Immature natural killer cell (primary cell): ENCODE results near the gene EZH2. TPM values are rescaled to one million over a fixed set of nuclear protein-coding genes. Genes with fewer than 3 reads are reported as not detected.

Source experiments
- DNase-seq, 3 donors: peaks; one replicate each; pipeline ENCODE4 v3.0.0; 2022; ENCODE audit warnings: mixed read lengths in 1 of 3
- H3K27ac Mint-ChIP-seq, 6 donors: one replicate each; pipeline ENCODE4 v1.8.0; 2020; ENCODE audit warnings: mixed read lengths in 6 of 6, mild to moderate bottlenecking in 5 of 6, inconsistent platforms in 4 of 6, moderate library complexity in 3 of 6
- H3K27me3 Mint-ChIP-seq, 3 donors: one replicate each; pipeline ENCODE4 v1.8.0; 2020 to 2021; ENCODE audit warnings: low read depth in 3 of 3, mild to moderate bottlenecking in 3 of 3, mixed read lengths in 3 of 3, moderate library complexity in 3 of 3, inconsistent platforms in 1 of 3
- H3K36me3 Mint-ChIP-seq, 3 donors: one replicate each; pipeline ENCODE4 v1.8.0; 2020; ENCODE audit warnings: mixed read lengths in 3 of 3, inconsistent platforms in 2 of 3, mild to moderate bottlenecking in 2 of 3
- H3K4me1 Mint-ChIP-seq, 2 donors: one replicate each; pipeline ENCODE4 v1.8.0; 2020; ENCODE audit warnings: inconsistent platforms in 2 of 2, mild to moderate bottlenecking in 2 of 2, mixed read lengths in 2 of 2, moderate library complexity in 1 of 2
- H3K4me3 Mint-ChIP-seq, 5 donors: one replicate each; pipeline ENCODE4 v1.8.0; 2020; ENCODE audit warnings: mild to moderate bottlenecking in 5 of 5, mixed read lengths in 5 of 5, inconsistent platforms in 3 of 5, moderate library complexity in 3 of 5
- H3K9me3 Mint-ChIP-seq, 6 donors: one replicate each; pipeline ENCODE4 v1.8.0; 2020; ENCODE audit warnings: mild to moderate bottlenecking in 6 of 6, mixed read lengths in 6 of 6, inconsistent platforms in 4 of 6, moderate library complexity in 3 of 6
- polyA plus RNA-seq, 3 donors: library from polyadenylated mRNA; unstranded; fragments of 300-500 nt; fragmentation: Illumina TruSeq; gene quantifications; one replicate each; pipeline ENCODE4 v1.2.3, GENCODE V29; 2021

EZH2 gene
- polyA plus RNA-seq, 3 donors from 2014 or later: 5.0 to 9.5 (median 6.6) TPM

- no peak overlapping the region for H3K4me3 Mint-ChIP-seq
- no peak for DNase-seq
- H3K27ac Mint-ChIP-seq: no peak overlapping the region
- H3K27me3 Mint-ChIP-seq: no peaks in the 10 kb centered on the region
- peaks cover 31 to 52% (median 39%) of the 10 kb centered on the region in 3 donors for H3K36me3 Mint-ChIP-seq
- no peaks in the 10 kb centered on the region for H3K9me3 Mint-ChIP-seq
- peaks cover 0 to 8% of the 10 kb centered on the region in 2 donors for H3K4me1 Mint-ChIP-seq
Observed at GRCh38 chr7:148783801-148784527, 100.1 kb downstream of the EZH2 start.

- no peak overlapping the region for H3K4me3 Mint-ChIP-seq
- DNase-seq: no peak
- H3K9me3 Mint-ChIP-seq: no peaks in the 10 kb centered on the region
- H3K4me1 Mint-ChIP-seq: peaks cover 2 to 16% of the 10 kb centered on the region in 2 donors
- H3K36me3 Mint-ChIP-seq: peaks cover 25 to 50% (median 39%) of the 10 kb centered on the region in 3 donors
- H3K27ac Mint-ChIP-seq: no peak overlapping the region
- H3K27me3 Mint-ChIP-seq: no peaks in the 10 kb centered on the region
Observed at GRCh38 chr7:148782757-148783456, 101.2 kb downstream of the EZH2 start.

GRCh38 chr7:148774471-148774870 is 109.6 kb downstream of the EZH2 start:
- Mint-ChIP-seq H3K9me3 (no peaks in the 10 kb centered on the region), H3K27me3 (no peaks in the 10 kb centered on the region), H3K4me3 (peak overlapping the region in 4 of 5 donors; percentile 11 to 83 (median 26)), H3K36me3 (peaks cover 10 to 37% (median 11%) of the 10 kb centered on the region in 3 donors), H3K27ac (peak overlapping the region; percentile 85 to 95 (median 91)), H3K4me1 (peaks cover 55 to 65% of the 10 kb centered on the region in 2 donors)
- DNase-seq: no peak

- peaks cover 55 to 59% of the 10 kb centered on the region in 2 donors for H3K4me1 Mint-ChIP-seq
- H3K9me3 Mint-ChIP-seq: no peaks in the 10 kb centered on the region
- peak overlapping the region; percentile 85 to 95 (median 91) for H3K27ac Mint-ChIP-seq
- no peaks in the 10 kb centered on the region for H3K27me3 Mint-ChIP-seq
- peak overlapping the region; percentile 70 to 87 (median 83) for H3K4me3 Mint-ChIP-seq
- peaks cover 7 to 31% (median 11%) of the 10 kb centered on the region in 3 donors for H3K36me3 Mint-ChIP-seq
- DNase-seq: peak; percentile 62 to 73 (median 72)
Observed at GRCh38 chr7:148773334-148773733, 110.8 kb downstream of the EZH2 start.

GRCh38 chr7:148772297-148773089 is 111.6 kb downstream of the EZH2 start:
- H3K36me3 Mint-ChIP-seq: peaks cover 5 to 34% (median 15%) of the 10 kb centered on the region in 3 donors

GRCh38 chr7:148770004-148770403 is 114.1 kb downstream of the EZH2 start:
- no peaks in the 10 kb centered on the region for H3K27me3 Mint-ChIP-seq
- DNase-seq: no peak
- no peak overlapping the region for H3K4me3 Mint-ChIP-seq
- H3K27ac Mint-ChIP-seq: no peak overlapping the region
- no peaks in the 10 kb centered on the region for H3K9me3 Mint-ChIP-seq
- H3K36me3 Mint-ChIP-seq: peaks cover 5 to 29% (median 13%) of the 10 kb centered on the region in 3 donors
- peaks cover 33 to 35% of the 10 kb centered on the region in 2 donors for H3K4me1 Mint-ChIP-seq

More at GRCh38 chr7:148772297-148773089, 111.6 kb downstream of the EZH2 start:
- Mint-ChIP-seq H3K4me1 (peaks cover 53 to 56% of the 10 kb centered on the region in 2 donors), H3K27me3 (no peaks in the 10 kb centered on the region), H3K27ac (peak overlapping the region; percentile 85 to 95 (median 91)), H3K9me3 (no peaks in the 10 kb centered on the region), H3K4me3 (peak overlapping the region; percentile 70 to 87 (median 83))
- DNase-seq: no peak

GRCh38 chr7:148763622-148764021 is 120.5 kb downstream of the EZH2 start:
- Mint-ChIP-seq H3K4me1 (no peaks in the 10 kb centered on the region), H3K9me3 (no peaks in the 10 kb centered on the region), H3K27ac (peak overlapping the region in 1 of 6 donors; percentile 39), H3K27me3 (no peaks in the 10 kb centered on the region), H3K36me3 (peaks cover 4 to 29% (median 14%) of the 10 kb centered on the region in 3 donors), H3K4me3 (no peak overlapping the region)
- no peak for DNase-seq

GRCh38 chr7:148761499-148762278 is 122.4 kb downstream of the EZH2 start:
- H3K9me3 Mint-ChIP-seq: no peaks in the 10 kb centered on the region
- no peak for DNase-seq
- no peak overlapping the region for H3K4me3 Mint-ChIP-seq
- no peaks in the 10 kb centered on the region for H3K27me3 Mint-ChIP-seq
- H3K36me3 Mint-ChIP-seq: peaks cover 12 to 28% (median 14%) of the 10 kb centered on the region in 3 donors
- no peaks in the 10 kb centered on the region for H3K4me1 Mint-ChIP-seq
- no peak overlapping the region for H3K27ac Mint-ChIP-seq

Other genes with a start within 250 kb of the EZH2 start
- gene CUL1, start 185.4 kb downstream of the EZH2 start, polyA plus RNA-seq: 10 to 100 TPM; 31.7 to 67.9 (median 32.4) TPM
- gene PDIA4, start 144.2 kb upstream of the EZH2 start, polyA plus RNA-seq: 100 to 1,000 TPM in 2 of 3 donors, 10 to 100 TPM in 1; 84.4 to 160 (median 125) TPM
- 10 to 100 TPM in 1 of 3 donors, 1 to 10 TPM in 2; 1.1 to 15.8 (median 2.6) TPM for gene ZNF786, start 206.4 kb upstream of the EZH2 start, polyA plus RNA-seq
- gene ZNF425, start 242.0 kb upstream of the EZH2 start, polyA plus RNA-seq: 1 to 10 TPM in 1 of 3 donors, under 1 TPM in 1, not detected in 1; 0.20 to 1.9 TPM